ENCODE measurements around the gene SMPD4. TPM values are rescaled to one million over a fixed set of nuclear protein-coding genes. Genes with fewer than 3 reads are reported as not detected.
A peak's percentile ranks its signal among the peaks of the same experiment; 100 is the strongest.
"Not testable (repeated sequence)": the region's sequence is repeated elsewhere in the genome, so short reads cannot be mapped to it uniquely, and the experiment has no call there.

SMPD4 gene
- total RNA-seq, 1 experiment from 2014 or later, result 98.9 TPM

DNA sequence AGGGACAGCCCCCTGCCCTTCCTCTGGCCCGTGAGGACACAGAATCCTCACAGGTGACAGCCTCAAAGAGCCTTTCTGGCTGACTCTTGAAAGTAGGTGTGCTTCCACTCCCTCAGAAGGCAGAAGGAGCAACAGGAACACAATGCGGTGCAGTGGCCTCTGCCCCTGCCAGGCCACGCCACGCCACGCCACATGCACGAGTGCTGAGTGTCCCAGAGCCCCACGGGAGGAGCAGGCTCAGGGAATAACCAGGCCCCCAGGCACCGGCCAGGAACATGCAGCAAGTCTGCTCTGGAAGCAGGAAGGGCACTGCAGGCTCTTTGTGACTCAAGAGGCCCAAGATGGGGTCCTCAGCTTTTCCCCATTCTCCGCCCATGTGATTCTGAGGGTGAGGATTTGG, 18.4 kb downstream of the SMPD4 start (continued):
- TF ChIP-seq, protein P1, sequence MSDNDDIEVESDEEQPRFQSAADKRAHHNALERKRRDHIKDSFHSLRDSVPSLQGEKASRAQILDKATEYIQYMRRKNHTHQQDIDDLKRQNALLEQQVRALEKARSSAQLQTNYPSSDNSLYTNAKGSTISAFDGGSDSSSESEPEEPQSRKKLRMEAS (IDR thresholded peaks at IDR 0.05), result no peak

DNA sequence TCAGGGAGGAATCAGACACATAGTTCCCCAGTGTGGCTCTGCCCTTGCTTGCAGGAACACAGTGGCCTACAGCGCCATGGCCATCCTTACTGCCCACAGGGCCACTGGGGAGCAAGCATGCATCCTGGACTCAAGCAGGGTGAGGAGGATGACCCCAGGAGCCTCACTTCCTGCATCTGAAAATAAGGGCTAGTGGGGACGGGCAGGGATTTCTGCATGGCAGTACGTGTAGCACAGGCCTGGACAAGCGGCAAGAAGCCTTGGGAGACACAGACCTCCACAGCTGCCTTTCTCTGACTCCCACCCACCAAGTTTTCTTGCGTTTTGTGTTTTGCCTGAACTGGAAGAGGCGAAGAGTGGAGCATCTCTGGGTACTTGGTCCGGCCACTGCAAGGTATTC, 18.9 kb downstream of the SMPD4 start:
- DNase-seq (ENCODE audit: low read depth, low spot score); H4K20me1 ChIP-seq (ENCODE audit: insufficient read depth); BruUV-seq (replicated peaks); intact Hi-C loops (cut with micrococcal nuclease); RAD21 ChIA-PET (ENCODE audit: low non-redundant PET in 1 of 2, low total read pairs in 2 of 2, uncharacterized antibody in 2 of 2, unreplicated experiment in 2 of 2); H3K4me2 ChIP-seq (ENCODE audit: low read length); H3K79me2 ChIP-seq (ENCODE audit: insufficient read depth, low read length); H3K9me2 ChIP-seq (ENCODE audit: insufficient read depth); H3K27me3 ChIP-seq (ENCODE audit: insufficient read depth, low read length); CTCF ChIA-PET; H3K4me3 ChIP-seq (replicated peaks in 1 of 2; ENCODE audit: low read depth in 1 of 2, low read length in 2 of 2); H3K4me1 ChIP-seq (ENCODE audit: control insufficient read depth in 1 of 2, insufficient read depth in 2 of 2, low read length in 2 of 2); H3K9me3 ChIP-seq (ENCODE audit: control insufficient read depth in 1 of 2, insufficient read depth in 1 of 2, low read depth in 1 of 2, low read length in 2 of 2); H3K9ac ChIP-seq (ENCODE audit: low read length); ATAC-seq; POLR2A ChIA-PET; H3K27ac ChIP-seq (ENCODE audit: low read depth, low read length); H2AFZ ChIP-seq (ENCODE audit: low read depth, low read length, poor library complexity, severe bottlenecking): not testable (repeated sequence)
- peaks cover 5 to 16% of the 10 kb centered on the region in 2 experiments; a peak in 2 of 4 replicates for H3K36me3 ChIP-seq (ENCODE audit: control insufficient read depth in 1 of 2, insufficient read depth in 2 of 2, low read length in 2 of 2)

GRCh38 chr2:130160838-130161705, 20.3 kb downstream of the SMPD4 start:
- H3K9ac ChIP-seq (ENCODE audit: low read length); H3K4me2 ChIP-seq (ENCODE audit: low read length); H3K79me2 ChIP-seq (ENCODE audit: insufficient read depth, low read length); POLR2A ChIA-PET; H3K4me3 ChIP-seq (replicated peaks in 1 of 2; ENCODE audit: low read depth in 1 of 2, low read length in 2 of 2); H2AFZ ChIP-seq (ENCODE audit: low read depth, low read length, poor library complexity, severe bottlenecking); BruUV-seq (replicated peaks); CTCF ChIA-PET; RAD21 ChIA-PET (ENCODE audit: low non-redundant PET in 1 of 2, low total read pairs in 2 of 2, uncharacterized antibody in 2 of 2, unreplicated experiment in 2 of 2); DNase-seq (ENCODE audit: low read depth, low spot score); H3K4me1 ChIP-seq (ENCODE audit: control insufficient read depth in 1 of 2, insufficient read depth in 2 of 2, low read length in 2 of 2); H3K9me2 ChIP-seq (ENCODE audit: insufficient read depth); H3K27me3 ChIP-seq (ENCODE audit: insufficient read depth, low read length); H3K27ac ChIP-seq (ENCODE audit: low read depth, low read length); intact Hi-C loops (cut with micrococcal nuclease); H3K9me3 ChIP-seq (ENCODE audit: control insufficient read depth in 1 of 2, insufficient read depth in 1 of 2, low read depth in 1 of 2, low read length in 2 of 2); H4K20me1 ChIP-seq (ENCODE audit: insufficient read depth); H3K36me3 ChIP-seq (ENCODE audit: control insufficient read depth in 1 of 2, insufficient read depth in 2 of 2, low read length in 2 of 2): not testable (repeated sequence)
- ATAC-seq, result peak; percentile 43; the same call in 1 of the 2 replicates
